CD4-positive, alpha-beta T cell (primary cell): ENCODE measurements around the gene SORBS1. TPM values are rescaled to one million over a fixed set of nuclear protein-coding genes. Genes with fewer than 3 reads are reported as not detected.

Experiments
- ATAC-seq: fragments of 200-7000 bp; cut with Tn5 transposase; one replicate; pipeline ENCODE4 v1.10.0; 2022; ENCODE audit warnings: mild to moderate bottlenecking; ENCODE audit not compliant: poor library complexity
- CTCF ChIA-PET: fragments of 350-600 bp; sonication (Branson Sonifier 250); formaldehyde crosslinking; loops from one replicate; lab custom pipeline; 2021; ENCODE audit warnings: antibody characterized with exemption, inconsistent platforms; lab: Charles Lee
- POLR2A ChIA-PET: fragments of 350-600 bp; sonication (Branson Sonifier 250); formaldehyde crosslinking; loops from one replicate; lab custom pipeline; 2021; ENCODE audit warnings: antibody characterized with exemption, inconsistent platforms; lab: Charles Lee
- DNase-seq, 14 experiments: peaks; one replicate each; pipeline ENCODE4 v3.0.0-alpha.2; 2013 to 2020; ENCODE audit warnings: mixed read lengths in 2 of 14
- H3K27ac ChIP-seq, 2 donors: one replicate each; pipeline versions ENCODE4 v1.5.1 to v1.7.0; 2013; ENCODE audit warnings: low read length in 2 of 2, low read depth in 1 of 2, mild to moderate bottlenecking in 1 of 2
- H3K27me3 ChIP-seq, 2 experiments: 1 replicate in 1 of 2; 2 replicates in 1 of 2; pipeline versions ENCODE4 v1.6.1 to v1.7.0; 2013; ENCODE audit warnings: low read length in 2 of 2, control low read depth in 1 of 2, mild to moderate bottlenecking in 1 of 2, moderate library complexity in 1 of 2; ENCODE audit not compliant: insufficient read depth in 2 of 2, control insufficient read depth in 1 of 2
- H3K36me3 ChIP-seq: one replicate; pipeline ENCODE4 v1.6.1; 2013; ENCODE audit warnings: low read length, control low read depth; ENCODE audit not compliant: insufficient read depth
- H3K4me1 ChIP-seq: one replicate; pipeline ENCODE4 v1.6.1; 2013; ENCODE audit warnings: low read length, control low read depth; ENCODE audit not compliant: insufficient read depth
- H3K4me3 ChIP-seq: one replicate; pipeline ENCODE4 v1.5.1; 2013; ENCODE audit warnings: mild to moderate bottlenecking, low read length, moderate library complexity
- H3K9me3 ChIP-seq, 2 experiments: 1 replicate in 1 of 2; 2 replicates in 1 of 2; pipeline versions ENCODE4 v1.6.1 to v1.7.0; 2013; ENCODE audit warnings: low read length in 2 of 2, mild to moderate bottlenecking in 2 of 2, control low read depth in 1 of 2, moderate library complexity in 1 of 2; ENCODE audit not compliant: control insufficient read depth in 1 of 2, insufficient read depth in 1 of 2
- H3K27ac Mint-ChIP-seq: one replicate; pipeline ENCODE4 v1.8.0; 2020; ENCODE audit warnings: mixed read lengths
- H3K27me3 Mint-ChIP-seq: one replicate; pipeline ENCODE4 v1.8.0; 2021; ENCODE audit warnings: mixed read lengths
- H3K36me3 Mint-ChIP-seq: one replicate; pipeline ENCODE4 v1.8.0; 2021; ENCODE audit warnings: low read depth, mixed read lengths
- H3K4me1 Mint-ChIP-seq: one replicate; pipeline ENCODE4 v1.8.0; 2021; ENCODE audit warnings: low read depth, mixed read lengths
- H3K4me3 Mint-ChIP-seq: one replicate; pipeline ENCODE4 v1.8.0; 2020; ENCODE audit warnings: mild to moderate bottlenecking, mixed read lengths
- H3K9me3 Mint-ChIP-seq: one replicate; pipeline ENCODE4 v1.8.0; 2020; ENCODE audit warnings: mixed read lengths
- intact Hi-C, 2 experiments: fragments of 100-400 bp; cut with DNase I in 1 of 2; cut with micrococcal nuclease in 1 of 2; formaldehyde crosslinking; loops; one replicate each; pipeline versions ENCODE4 v1.15.1 to v1.9.0; 2023 to 2025; cut with DNase I, micrococcal nuclease
- total RNA-seq, 174 experiments: library from RNA in 2 of 174; stranded (reverse) in 2 of 174; gene quantifications; one replicate each; pipeline ENCODE4 v1.2.3 and lab custom pipeline; 2021 to 2026
- TF ChIP-seq, protein P1 (sequence below): fragments of 200-600 bp; IDR thresholded peaks from one replicate; pipeline ENCODE4 v1.8.0; 2022; ENCODE audit warnings: antibody characterized with exemption, mild to moderate bottlenecking

SORBS1 gene
- total RNA-seq, 2 experiments from 2014 or later = 1.4 to 1.8 TPM

- Mint-ChIP-seq H3K27me3 (no peaks in the 10 kb centered on the region), H3K27ac (no peak overlapping the region), H3K4me3 (no peak overlapping the region), H3K4me1 (no peaks in the 10 kb centered on the region), H3K9me3 (no peaks in the 10 kb centered on the region), H3K36me3 (no peaks in the 10 kb centered on the region)
- ATAC-seq (no peak), DNase-seq (no peak)
- TF ChIP-seq, protein P1, sequence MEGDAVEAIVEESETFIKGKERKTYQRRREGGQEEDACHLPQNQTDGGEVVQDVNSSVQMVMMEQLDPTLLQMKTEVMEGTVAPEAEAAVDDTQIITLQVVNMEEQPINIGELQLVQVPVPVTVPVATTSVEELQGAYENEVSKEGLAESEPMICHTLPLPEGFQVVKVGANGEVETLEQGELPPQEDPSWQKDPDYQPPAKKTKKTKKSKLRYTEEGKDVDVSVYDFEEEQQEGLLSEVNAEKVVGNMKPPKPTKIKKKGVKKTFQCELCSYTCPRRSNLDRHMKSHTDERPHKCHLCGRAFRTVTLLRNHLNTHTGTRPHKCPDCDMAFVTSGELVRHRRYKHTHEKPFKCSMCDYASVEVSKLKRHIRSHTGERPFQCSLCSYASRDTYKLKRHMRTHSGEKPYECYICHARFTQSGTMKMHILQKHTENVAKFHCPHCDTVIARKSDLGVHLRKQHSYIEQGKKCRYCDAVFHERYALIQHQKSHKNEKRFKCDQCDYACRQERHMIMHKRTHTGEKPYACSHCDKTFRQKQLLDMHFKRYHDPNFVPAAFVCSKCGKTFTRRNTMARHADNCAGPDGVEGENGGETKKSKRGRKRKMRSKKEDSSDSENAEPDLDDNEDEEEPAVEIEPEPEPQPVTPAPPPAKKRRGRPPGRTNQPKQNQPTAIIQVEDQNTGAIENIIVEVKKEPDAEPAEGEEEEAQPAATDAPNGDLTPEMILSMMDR = no peak
- H3K9me3 ChIP-seq = no peaks in the 10 kb centered on the region
- no peaks in the 10 kb centered on the region for H3K27me3 ChIP-seq
- H3K4me1 ChIP-seq = no peaks in the 10 kb centered on the region
- H3K4me3 ChIP-seq = no peak overlapping the region
- H3K36me3 ChIP-seq = no peaks in the 10 kb centered on the region
- intact Hi-C loops = no loop called here
- ChIA-PET CTCF (no interaction called here), POLR2A (no interaction called here)
- no peak overlapping the region for H3K27ac ChIP-seq
These were observed 239.4 kb downstream of the SORBS1 start for GRCh38 chr10:95321554-95322301.

GRCh38 chr10:95319239-95319638 lies 241.9 kb downstream of the SORBS1 start:
- CTCF ChIA-PET = no interaction called here
- no peak for DNase-seq
- Histone ChIP-seq H3K9me3 (no peaks in the 10 kb centered on the region), H3K4me3 (no peak overlapping the region), H3K27me3 (no peaks in the 10 kb centered on the region), H3K27ac (no peak overlapping the region), H3K4me1 (no peaks in the 10 kb centered on the region), H3K36me3 (no peaks in the 10 kb centered on the region)
- Mint-ChIP-seq H3K4me1 (no peaks in the 10 kb centered on the region), H3K27ac (no peak overlapping the region), H3K27me3 (no peaks in the 10 kb centered on the region), H3K9me3 (no peaks in the 10 kb centered on the region), H3K36me3 (no peaks in the 10 kb centered on the region), H3K4me3 (no peak overlapping the region)
- POLR2A ChIA-PET = no interaction called here
- ATAC-seq = no peak
- TF ChIP-seq, protein P1 = no peak
- intact Hi-C loops = no loop called here

DNA sequence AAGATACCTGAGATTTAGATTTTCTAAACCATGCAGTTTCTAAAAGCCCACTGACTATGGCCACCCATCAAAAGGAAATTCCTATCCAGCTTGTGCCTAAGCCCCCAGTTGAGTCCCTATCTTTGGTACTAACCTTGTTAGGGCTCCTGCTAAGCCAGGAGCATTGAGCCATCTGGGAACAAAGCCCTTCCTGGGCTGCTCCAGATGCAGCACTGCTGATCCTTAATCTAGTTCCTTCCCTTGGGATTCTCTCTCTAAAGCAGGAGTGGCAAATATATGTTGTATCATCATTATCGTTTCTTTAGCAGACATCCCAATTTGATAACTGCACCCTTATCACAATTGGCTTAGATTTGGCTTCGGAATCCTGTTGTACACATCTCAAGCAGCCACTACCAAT lies 245.7 kb downstream of the SORBS1 start:
- Histone ChIP-seq H3K36me3 (no peaks in the 10 kb centered on the region), H3K27ac (no peak overlapping the region), H3K9me3 (no peaks in the 10 kb centered on the region), H3K27me3 (no peaks in the 10 kb centered on the region), H3K4me3 (no peak overlapping the region), H3K4me1 (no peaks in the 10 kb centered on the region)
- ChIA-PET CTCF (no interaction called here), POLR2A (no interaction called here)
- TF ChIP-seq, protein P1 = no peak
- intact Hi-C loops = no loop called here
- ATAC-seq (no peak), DNase-seq (no peak)
- Mint-ChIP-seq H3K4me1 (no peaks in the 10 kb centered on the region), H3K9me3 (no peaks in the 10 kb centered on the region), H3K36me3 (no peaks in the 10 kb centered on the region), H3K4me3 (no peak overlapping the region), H3K27ac (no peak overlapping the region), H3K27me3 (no peaks in the 10 kb centered on the region)
